Ishikawa (cell line): ENCODE results near the gene SLC35E1.

Experiments used
- CEBPB ChIP-seq: IDR thresholded peaks from 2 replicates; pipeline ENCODE4 v1.6.1; 2012
- FOXM1 ChIP-seq: IDR thresholded peaks from 2 replicates; pipeline ENCODE4 v1.6.1; 2012; ENCODE audit warnings: low read depth, borderline replicate concordance
- RAD21 ChIP-seq: IDR thresholded peaks from 2 replicates; pipeline ENCODE4 v1.6.1; 2012; ENCODE audit warnings: low read depth
- TAF1 ChIP-seq: IDR thresholded peaks from 2 replicates; pipeline ENCODE4 v1.6.1; 2012; ENCODE audit warnings: low read depth, mild to moderate bottlenecking
- ZBTB7A ChIP-seq: IDR thresholded peaks from 2 replicates; pipeline ENCODE4 v1.6.1; 2012; ENCODE audit warnings: low read depth
- TF ChIP-seq, protein P1 (sequence below): IDR thresholded peaks from 2 replicates; pipeline ENCODE4 v1.6.1; 2012; ENCODE audit warnings: low read depth, mild to moderate bottlenecking
- TF ChIP-seq, protein P2 (sequence below): IDR thresholded peaks from 2 replicates; pipeline ENCODE4 v1.6.1; 2012

DNA sequence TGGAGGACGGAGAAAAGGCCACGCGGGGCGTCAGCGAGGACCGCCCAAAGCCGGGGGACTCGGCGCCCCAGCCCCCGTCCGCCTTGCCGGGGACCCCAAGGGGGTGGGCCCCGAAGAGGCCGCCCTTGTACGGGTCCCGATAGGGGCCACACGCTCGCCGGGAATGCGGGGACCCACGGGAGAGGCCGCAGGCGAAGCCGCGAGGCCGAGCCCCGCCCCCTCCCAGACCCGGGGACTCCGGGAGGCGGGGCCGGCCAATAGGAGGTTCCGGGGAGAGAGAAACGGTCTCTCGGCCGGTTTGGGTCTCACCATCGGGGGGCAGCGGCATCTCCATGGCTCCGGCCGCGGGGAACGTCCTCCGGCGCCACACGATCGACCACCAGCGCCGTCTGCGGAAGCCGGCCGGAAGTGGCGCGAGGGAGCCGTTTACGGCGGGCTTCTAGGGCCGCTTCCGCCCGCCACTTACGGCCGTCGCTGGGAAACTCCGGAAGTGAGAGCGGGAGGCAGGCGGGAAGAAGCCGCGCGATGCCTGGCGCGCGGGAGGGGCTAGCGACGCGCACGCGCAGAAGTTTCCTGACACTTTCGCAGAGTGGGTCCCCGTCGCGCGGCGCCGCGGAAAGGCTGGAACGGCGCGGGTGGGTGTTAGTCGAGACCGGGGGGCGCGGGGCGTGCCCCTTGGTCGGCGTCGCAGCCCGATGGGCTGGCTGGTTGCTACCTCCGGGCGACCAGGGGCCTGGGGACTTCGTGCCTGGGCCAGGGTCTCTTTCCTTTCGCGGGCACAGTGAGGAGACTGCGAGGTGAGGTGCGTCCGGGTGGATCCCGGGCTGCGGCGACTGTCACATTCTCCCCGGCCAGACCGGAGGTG is 29.9 kb downstream of the SLC35E1 start, which contains the start of gene CHERP:
- TF ChIP-seq RAD21: no peak
- TF ChIP-seq ZBTB7A: peak; percentile 82; the same call in 1 of the 2 replicates
- no peak for TF ChIP-seq FOXM1
- TF ChIP-seq CEBPB: no peak
- TF ChIP-seq, protein P1, sequence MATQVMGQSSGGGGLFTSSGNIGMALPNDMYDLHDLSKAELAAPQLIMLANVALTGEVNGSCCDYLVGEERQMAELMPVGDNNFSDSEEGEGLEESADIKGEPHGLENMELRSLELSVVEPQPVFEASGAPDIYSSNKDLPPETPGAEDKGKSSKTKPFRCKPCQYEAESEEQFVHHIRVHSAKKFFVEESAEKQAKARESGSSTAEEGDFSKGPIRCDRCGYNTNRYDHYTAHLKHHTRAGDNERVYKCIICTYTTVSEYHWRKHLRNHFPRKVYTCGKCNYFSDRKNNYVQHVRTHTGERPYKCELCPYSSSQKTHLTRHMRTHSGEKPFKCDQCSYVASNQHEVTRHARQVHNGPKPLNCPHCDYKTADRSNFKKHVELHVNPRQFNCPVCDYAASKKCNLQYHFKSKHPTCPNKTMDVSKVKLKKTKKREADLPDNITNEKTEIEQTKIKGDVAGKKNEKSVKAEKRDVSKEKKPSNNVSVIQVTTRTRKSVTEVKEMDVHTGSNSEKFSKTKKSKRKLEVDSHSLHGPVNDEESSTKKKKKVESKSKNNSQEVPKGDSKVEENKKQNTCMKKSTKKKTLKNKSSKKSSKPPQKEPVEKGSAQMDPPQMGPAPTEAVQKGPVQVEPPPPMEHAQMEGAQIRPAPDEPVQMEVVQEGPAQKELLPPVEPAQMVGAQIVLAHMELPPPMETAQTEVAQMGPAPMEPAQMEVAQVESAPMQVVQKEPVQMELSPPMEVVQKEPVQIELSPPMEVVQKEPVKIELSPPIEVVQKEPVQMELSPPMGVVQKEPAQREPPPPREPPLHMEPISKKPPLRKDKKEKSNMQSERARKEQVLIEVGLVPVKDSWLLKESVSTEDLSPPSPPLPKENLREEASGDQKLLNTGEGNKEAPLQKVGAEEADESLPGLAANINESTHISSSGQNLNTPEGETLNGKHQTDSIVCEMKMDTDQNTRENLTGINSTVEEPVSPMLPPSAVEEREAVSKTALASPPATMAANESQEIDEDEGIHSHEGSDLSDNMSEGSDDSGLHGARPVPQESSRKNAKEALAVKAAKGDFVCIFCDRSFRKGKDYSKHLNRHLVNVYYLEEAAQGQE: no peak
- TF ChIP-seq, protein P2, sequence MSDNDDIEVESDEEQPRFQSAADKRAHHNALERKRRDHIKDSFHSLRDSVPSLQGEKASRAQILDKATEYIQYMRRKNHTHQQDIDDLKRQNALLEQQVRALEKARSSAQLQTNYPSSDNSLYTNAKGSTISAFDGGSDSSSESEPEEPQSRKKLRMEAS: peak; percentile 83
- TF ChIP-seq TAF1: peak; percentile 86
